H1 (cell line): Measurements from ENCODE around the gene SOX6. TPM values are rescaled to one million over a fixed set of nuclear protein-coding genes. Genes with fewer than 3 reads are reported as not detected.

Source experiments
- CEBPB ChIP-seq: IDR thresholded peaks from 2 replicates; pipeline ENCODE4 v1.6.1; 2012; ENCODE audit warnings: low read depth, low read length
- CREB1 ChIP-seq: IDR thresholded peaks from 2 replicates; pipeline ENCODE4 v1.6.1; 2012; ENCODE audit warnings: inconsistent platforms
- CTBP2 ChIP-seq: IDR thresholded peaks from 2 replicates; pipeline ENCODE4 v1.7.0; 2011; ENCODE audit warnings: borderline replicate concordance, mild to moderate bottlenecking, moderate library complexity, mixed read lengths, low read length; ENCODE audit not compliant: insufficient read depth, insufficient read length
- KDM5A ChIP-seq: fragments of 200-600 bp; IDR thresholded peaks from 2 replicates; pipeline ENCODE4 v1.7.1; 2012; ENCODE audit warnings: mild to moderate bottlenecking, low read length, inconsistent platforms, mixed read lengths
- polyA plus RNA-seq, 7 experiments: library from polyadenylated mRNA; depleted of rRNA in 3 of 7; stranded (reverse) in 5 of 7; unstranded in 2 of 7; fragments of >200 nt in 5 of 7; fragments of 200-250 nt in 2 of 7; gene quantifications; 1 replicate in 5 of 7; 2 replicates in 1 of 7; 4 replicates in 1 of 7; pipeline versions ENCODE4 v1.2.1 to v1.2.3, GENCODE V29; 2011 to 2013; ENCODE audit warnings: missing spikeins in 2 of 7, mixed read lengths in 2 of 7
- total RNA-seq: library from RNA; stranded (reverse); fragmentation: NEBNext Ultra II Directional; extraction: Animal tissue kit (Norgen Biotek cat#: 25700); gene quantifications from 2 replicates; pipeline ENCODE4 v1.2.1, GENCODE V29; 2021

SOX6 gene
- total and polyA plus RNA-seq, 2 of the 8 experiments (the other 6 are each of a cell fraction or from before 2014, with no cell fraction given), result 0.09 TPM; not detected in 1

DNA sequence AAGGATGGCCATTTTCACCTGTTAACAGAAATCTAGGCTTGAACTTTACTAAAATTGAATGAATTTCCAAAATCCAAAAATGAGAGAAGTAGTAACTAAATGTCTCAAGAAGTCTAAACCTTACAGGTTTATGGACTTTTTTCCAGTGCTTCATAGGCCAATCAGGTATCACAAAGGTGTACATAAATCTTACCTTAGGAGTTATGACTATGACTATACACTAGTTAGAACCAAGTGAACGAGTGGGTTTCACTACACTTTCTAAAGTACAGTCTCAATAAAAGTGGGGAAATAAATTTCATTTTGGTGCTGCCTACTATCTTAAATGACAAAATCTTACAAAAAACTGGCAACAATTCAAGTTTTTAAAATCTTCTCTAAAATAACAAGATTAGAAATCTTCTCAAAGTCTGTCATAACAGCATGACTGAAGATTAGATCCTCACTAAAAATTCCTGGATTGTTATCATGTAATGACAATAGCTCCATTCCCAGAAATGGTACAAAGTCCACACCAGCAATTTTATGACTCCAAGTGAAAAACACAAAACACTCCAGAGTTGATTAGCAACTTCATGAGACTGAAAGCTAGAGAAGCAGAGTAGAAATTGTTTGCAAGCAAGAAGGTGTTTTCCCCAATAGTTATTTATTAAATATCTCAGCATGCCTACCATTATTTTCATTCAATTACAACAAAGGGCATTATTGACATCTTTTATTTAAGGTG, 20.9 kb downstream of the SOX6 start (continued):
- TF ChIP-seq CEBPB (no peak), CREB1 (no peak), KDM5A (no peak), CTBP2 (no peak)
